ELR (cell line): ENCODE data around the gene ADAMTS18.

Experiments used
- DNase-seq: peaks from one replicate; pipeline ENCODE4 v3.0.0-alpha.2; 2015; ENCODE audit warnings: low read depth

Gene ADAMTS18

GRCh38 chr16:77437859-77438258 is 3.0 kb upstream of the ADAMTS18 start:
- peak; percentile 7 for DNase-seq

GRCh38 chr16:77435272-77435820 is 512 bp upstream of the ADAMTS18 start:
- DNase-seq, result no peak

- DNase-seq, result no peak
These were observed 758 bp downstream of the ADAMTS18 start for GRCh38 chr16:77434022-77434529.

- no peak for DNase-seq
These were observed 1.7 kb downstream of the ADAMTS18 start for GRCh38 chr16:77433146-77433545.

DNA sequence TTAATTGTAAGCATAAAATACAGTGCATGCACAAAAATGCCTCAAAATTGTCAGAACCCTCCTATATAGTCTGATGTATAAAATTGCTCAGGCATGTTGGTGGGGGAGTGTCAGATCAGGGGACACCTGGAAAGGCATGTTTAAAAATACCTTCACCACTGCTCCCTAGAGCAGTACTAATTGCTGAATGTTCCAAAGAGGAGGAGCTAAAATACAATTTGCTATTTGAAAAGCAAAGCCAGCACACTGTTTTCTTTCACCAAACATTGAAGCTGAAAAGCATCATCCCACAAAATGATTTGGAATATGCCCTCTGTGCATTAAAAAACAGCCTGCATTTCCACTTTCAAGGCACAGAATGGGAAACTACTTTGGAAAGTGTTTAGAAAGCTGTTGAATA is 2.6 kb downstream of the ADAMTS18 start:
- no peak for DNase-seq

- DNase-seq, result no peak
These were observed 3.8 kb downstream of the ADAMTS18 start for GRCh38 chr16:77430787-77431585.

DNA sequence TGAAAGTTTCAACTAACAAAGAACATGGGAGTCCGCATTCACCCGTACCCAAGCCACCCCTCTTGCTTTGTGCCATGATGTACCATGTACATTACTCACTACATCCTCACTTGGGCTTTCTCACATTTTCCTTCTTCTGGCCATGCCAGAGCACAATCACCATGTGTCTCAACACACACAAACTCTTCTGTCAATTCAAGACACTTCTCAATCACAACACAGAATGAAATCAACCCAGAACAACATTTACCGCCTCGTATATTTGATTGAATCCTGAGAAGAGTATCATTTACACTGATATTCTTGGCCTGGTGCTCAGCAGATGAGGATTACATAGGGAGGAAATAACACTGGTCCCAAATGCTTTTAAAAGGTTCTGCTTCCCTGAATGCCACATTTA is 4.5 kb downstream of the ADAMTS18 start:
- DNase-seq, result no peak

GRCh38 chr16:77424871-77425604 is 9.8 kb downstream of the ADAMTS18 start:
- DNase-seq, result no peak

DNA sequence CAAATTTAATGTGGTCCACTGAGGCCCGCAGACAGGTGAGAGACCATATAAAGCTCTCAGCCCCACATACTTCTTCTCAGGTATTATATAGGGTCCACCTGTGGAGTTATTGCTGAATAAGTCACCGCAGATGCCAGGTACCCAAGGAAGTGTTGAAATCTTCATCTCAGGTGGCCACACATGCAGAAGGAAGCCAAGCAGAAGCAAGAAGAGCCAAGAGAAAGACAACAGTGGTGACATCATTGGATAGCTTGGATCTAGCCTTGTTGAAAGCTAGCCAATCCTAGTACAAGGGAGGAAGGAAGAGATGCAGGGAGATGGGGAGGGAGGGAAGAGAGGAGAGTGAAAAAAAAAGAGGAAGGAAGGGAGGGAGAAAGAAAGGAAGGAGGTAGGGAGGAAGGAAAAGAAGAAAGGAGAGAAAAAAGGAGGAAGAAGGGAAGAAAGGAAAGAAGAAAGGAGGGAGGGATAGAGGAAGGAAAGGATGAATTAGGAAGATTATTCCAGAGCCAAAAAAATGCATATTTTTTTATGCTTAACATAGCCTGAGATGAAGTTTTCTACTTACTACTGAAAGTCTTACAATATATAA is 12.5 kb downstream of the ADAMTS18 start:
- DNase-seq, result no peak

GRCh38 chr16:77416939-77417480 is 17.8 kb downstream of the ADAMTS18 start:
- DNase-seq, result no peak

DNA sequence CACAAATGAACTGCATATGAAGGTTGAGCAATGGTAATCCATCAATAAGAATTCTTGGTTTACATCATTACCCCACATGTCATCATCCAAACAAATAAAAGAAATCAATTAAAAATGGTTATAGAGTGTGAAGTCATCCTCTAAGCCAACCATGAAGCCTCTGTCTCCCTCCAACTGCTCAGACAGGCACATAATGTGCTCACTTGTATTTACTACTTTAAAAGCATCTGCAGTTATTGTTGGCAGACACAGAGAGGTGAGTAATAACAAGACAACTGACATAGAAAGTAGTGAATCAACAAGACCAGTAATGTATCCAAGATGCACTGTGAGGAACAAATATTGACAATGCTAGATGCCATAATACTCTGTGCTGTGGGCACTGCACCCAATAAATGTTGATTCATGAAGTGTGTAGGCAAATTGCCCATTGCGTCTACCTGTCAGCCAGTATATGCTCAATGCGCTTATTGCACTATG is 20.0 kb downstream of the ADAMTS18 start:
- DNase-seq, result no peak

- DNase-seq, result no peak
These were observed 24.4 kb downstream of the ADAMTS18 start for GRCh38 chr16:77410449-77410848.

DNA sequence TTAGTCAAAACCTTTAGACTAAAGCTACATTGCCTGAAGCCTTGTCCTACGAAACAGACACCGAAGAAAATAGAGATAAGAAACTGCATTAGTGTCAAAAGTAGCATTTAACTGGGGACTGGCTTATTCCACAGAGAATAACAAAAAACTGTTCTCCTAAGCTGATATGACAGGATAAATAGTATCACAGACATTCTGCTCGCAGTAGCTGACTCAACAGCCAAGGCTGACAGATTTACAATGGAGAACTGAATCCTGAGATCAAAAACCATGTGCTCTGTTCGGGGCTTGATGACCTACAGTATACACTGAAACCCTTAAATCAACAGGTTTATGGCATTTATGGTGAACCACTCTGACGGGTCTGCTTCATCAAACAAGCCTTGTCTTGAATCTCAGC is 25.5 kb downstream of the ADAMTS18 start:
- no peak for DNase-seq

- no peak for DNase-seq
These were observed 26.2 kb downstream of the ADAMTS18 start for GRCh38 chr16:77408607-77409006.

- peak; percentile 27 for DNase-seq
These were observed 28.2 kb downstream of the ADAMTS18 start for GRCh38 chr16:77406680-77407079.

GRCh38 chr16:77404775-77405174 is 30.1 kb downstream of the ADAMTS18 start:
- no peak for DNase-seq

GRCh38 chr16:77403732-77404131 is 31.1 kb downstream of the ADAMTS18 start:
- DNase-seq, result no peak

DNA sequence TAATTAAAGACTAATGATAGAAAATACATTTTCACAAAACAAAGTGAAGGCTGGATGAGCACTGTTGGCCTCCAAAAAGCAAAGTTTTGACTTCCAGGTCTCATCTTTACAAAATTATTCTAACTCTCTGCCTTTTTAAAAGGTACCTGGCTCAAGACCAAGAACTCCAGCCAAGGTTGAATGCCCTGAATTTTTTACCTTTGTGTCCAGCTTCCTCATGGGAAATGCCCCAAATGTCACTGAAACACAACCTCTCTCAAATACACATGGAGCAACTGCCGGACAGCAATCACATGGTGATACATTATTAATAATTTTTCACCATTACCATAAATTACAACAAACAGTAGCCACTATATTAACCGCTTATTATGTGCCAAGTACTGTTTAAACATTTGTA is 32.2 kb downstream of the ADAMTS18 start:
- no peak for DNase-seq

DNA sequence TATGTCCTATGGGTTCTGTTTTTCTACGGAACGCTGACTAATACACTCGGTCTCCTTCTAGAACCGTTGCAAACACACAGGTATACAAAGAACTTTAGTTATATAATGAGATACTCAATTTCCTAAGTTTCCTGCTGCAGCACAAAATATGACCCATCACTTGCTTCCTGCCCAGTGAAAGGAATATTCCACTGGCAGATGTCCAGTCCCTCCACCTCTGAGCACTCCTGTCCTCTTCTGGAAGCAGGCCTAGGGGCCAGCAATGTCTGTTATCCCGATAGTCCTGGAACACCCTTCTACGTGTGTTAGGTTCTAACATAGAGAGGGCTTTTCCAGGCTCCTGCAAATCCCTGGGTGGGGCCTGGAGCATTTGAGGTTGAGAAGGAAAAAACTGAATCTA is 32.7 kb downstream of the ADAMTS18 start:
- no peak for DNase-seq

- DNase-seq, result no peak
These were observed 35.3 kb downstream of the ADAMTS18 start for GRCh38 chr16:77399546-77399945.

DNA sequence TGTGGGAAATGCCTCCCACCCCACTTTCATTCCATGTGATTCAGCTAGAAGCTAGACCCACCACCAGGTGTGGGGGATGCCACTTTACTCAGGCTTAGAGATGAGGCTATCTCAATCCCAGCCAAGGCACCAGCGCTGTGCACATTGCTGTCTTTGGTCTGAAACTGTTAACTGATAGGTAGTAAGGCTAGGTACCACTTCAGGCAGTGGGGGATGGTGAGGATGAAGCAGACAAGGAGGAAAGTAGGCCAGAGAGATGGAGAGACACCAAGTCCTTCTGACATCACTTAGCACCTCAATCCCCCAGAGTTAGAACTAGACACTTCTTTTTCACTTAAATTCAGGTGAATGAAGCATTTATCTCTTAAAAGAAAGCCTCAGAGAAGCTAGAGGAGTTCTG is 35.8 kb downstream of the ADAMTS18 start:
- no peak for DNase-seq

- no peak for DNase-seq
These were observed 36.3 kb downstream of the ADAMTS18 start for GRCh38 chr16:77398495-77398894.
